DOHH2 (cell line): ENCODE data around the gene COASY.

Experiments used
- EZH2phosphoT487 ChIP-seq: fragments of 200-600 bp; sonication (generic); IDR thresholded peaks from 2 replicates; pipeline ENCODE4 v1.6.1; 2017; ENCODE audit warnings: borderline replicate concordance, mild to moderate bottlenecking, antibody characterized with exemption, low read length, moderate library complexity, mixed read lengths
- TF ChIP-seq, protein P1 (sequence below): fragments of 200-600 bp; sonication (generic); IDR thresholded peaks from one replicate; pipeline ENCODE4 v1.5.1; 2014; ENCODE audit warnings: antibody characterized with exemption, mild to moderate bottlenecking, low read depth, low read length; ENCODE audit not compliant: poor library complexity, severe bottlenecking

DNA sequence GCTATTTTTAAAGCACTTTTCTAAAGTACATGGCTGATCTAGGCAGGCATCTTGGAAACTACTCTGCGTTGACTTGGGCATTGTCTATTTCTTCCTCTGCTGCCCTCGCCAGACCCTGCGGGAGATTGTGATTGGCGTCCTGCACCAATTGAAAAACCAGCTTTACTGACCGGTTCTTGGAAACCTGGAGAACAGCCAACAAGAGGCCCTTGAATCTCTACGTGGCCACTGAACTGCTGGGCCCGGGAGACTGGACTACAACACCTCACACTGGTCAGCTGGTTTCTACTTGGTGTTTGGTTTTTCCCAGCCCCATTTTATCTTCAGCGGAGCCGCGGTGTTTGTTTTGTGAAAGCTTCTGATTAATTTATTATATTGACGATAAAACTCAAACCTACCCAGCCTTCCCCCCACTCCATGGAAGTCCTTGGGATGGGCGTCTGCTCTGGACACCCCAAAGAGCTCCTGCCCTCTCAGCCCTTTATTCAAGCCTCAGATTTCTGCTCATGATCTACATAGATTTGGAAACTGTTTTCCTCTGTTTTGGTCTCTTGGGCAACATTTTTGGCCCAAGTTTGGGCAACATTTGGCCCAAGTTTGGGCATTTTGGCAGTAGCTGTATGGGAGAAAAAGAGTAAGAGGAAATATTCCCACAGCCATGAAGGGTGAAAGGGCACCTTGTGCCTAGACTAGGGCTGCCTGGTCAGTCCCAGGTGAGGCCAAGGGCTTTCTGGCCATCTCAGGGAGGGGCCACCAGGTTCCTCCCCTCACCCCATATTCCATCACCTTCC is 9.7 kb downstream of the COASY start:
- TF ChIP-seq, protein P1, sequence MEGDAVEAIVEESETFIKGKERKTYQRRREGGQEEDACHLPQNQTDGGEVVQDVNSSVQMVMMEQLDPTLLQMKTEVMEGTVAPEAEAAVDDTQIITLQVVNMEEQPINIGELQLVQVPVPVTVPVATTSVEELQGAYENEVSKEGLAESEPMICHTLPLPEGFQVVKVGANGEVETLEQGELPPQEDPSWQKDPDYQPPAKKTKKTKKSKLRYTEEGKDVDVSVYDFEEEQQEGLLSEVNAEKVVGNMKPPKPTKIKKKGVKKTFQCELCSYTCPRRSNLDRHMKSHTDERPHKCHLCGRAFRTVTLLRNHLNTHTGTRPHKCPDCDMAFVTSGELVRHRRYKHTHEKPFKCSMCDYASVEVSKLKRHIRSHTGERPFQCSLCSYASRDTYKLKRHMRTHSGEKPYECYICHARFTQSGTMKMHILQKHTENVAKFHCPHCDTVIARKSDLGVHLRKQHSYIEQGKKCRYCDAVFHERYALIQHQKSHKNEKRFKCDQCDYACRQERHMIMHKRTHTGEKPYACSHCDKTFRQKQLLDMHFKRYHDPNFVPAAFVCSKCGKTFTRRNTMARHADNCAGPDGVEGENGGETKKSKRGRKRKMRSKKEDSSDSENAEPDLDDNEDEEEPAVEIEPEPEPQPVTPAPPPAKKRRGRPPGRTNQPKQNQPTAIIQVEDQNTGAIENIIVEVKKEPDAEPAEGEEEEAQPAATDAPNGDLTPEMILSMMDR, result no peak
- TF ChIP-seq EZH2phosphoT487, result no peak
